RKO (cell line): ENCODE data around the gene SUSD4.
"Not testable (repeated sequence)": the region's sequence is repeated elsewhere in the genome, so short reads cannot be mapped to it uniquely, and the experiment has no call there.

Experiments used
- DNase-seq: peaks from one replicate; pipeline ENCODE4 v3.0.0-alpha.2; 2016; ENCODE audit warnings: low spot score

The SUSD4 gene

GRCh38 chr1:223251387-223251786, 112.6 kb downstream of the SUSD4 start:
- not testable (repeated sequence) for DNase-seq

GRCh38 chr1:223250632-223251015, 113.4 kb downstream of the SUSD4 start:
- DNase-seq = no peak

DNA sequence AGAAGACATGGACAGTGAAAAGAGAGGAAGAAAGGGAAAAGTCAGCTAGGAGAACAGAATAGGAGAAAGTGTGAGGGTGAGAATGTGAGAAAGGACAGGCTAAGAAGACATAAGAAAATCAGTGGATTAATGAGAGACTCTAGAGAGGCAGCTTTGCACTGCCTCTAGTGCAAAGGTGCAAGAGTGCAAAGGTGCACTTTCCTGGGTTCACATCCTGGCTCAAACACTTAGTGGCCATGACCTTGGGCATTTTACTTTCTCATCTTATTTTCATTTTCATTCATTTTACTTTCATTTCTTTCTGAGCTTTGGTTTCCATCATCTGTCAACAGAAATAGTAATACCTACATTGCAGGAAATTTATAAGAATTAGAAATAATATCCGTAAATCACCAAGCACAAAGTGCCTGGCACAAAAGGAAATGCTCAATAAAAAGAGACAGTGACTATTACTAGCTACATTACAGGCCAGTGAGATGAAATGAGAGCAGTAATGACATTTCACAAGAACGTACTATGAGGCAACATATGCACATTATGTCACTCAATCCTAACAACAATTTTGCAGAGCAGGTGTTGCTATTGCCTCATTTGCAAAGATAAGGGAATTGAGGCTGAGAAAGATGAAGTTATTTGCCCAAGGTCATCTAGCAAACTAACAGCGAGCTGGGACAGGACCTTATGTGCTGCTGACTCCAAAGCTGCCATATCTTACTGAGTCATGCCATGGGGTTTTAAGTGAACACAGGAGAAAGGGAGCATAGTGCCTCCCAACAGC, 113.9 kb downstream of the SUSD4 start:
- DNase-seq = no peak

DNA sequence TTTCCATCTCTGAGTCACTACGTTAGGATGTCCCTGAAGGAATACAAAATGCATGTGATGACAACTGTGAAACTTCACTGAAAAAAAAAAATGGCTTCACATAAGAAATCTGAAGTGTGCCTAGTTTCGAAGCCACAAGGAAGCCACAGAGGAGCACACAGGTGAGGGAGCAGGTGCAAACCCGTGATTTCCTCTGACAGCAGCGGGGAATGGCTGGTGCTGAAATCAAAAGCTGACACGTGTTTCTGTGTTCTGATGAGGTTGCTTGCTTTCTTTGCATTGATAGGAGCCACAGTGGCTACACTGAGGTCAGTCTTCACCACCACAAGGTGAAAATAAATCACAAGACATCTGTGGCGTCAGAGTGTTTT, 115.2 kb downstream of the SUSD4 start:
- no peak for DNase-seq

DNA sequence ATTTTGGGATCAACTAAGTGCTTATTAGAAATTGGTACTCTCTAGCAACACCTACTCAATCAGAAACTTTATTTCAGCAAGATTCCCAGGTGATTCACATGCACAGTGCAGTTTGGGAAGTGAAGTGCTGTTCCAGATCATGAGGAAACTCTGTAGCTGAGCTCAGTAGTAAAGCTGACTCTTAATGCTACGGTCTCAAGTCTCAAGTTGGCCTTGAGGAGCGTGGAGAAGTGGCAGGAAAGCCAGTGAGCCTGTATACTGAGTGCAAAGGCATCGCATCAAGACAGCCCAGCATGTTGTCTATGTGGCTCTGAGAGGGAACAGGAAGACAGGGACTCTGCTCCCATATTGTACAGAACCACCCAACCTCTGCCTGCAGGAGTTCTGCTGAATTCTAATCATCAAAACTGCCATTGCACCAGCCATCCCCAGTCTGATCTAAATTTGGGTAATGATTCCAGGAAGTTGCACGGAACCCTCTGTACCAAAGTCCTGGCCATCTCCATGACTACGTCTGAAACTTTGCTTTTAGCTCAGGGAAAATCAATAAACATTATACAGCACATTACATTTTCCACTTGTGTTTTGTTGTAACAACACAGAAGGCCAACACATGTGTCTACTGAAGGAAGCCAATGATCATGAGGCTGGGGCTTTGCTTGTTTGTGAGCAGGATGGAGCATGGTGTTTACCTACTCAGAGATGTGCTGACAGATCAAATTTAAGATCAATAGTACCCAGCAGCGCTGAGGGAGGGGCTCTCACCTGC, 115.8 kb downstream of the SUSD4 start:
- no peak for DNase-seq

DNA sequence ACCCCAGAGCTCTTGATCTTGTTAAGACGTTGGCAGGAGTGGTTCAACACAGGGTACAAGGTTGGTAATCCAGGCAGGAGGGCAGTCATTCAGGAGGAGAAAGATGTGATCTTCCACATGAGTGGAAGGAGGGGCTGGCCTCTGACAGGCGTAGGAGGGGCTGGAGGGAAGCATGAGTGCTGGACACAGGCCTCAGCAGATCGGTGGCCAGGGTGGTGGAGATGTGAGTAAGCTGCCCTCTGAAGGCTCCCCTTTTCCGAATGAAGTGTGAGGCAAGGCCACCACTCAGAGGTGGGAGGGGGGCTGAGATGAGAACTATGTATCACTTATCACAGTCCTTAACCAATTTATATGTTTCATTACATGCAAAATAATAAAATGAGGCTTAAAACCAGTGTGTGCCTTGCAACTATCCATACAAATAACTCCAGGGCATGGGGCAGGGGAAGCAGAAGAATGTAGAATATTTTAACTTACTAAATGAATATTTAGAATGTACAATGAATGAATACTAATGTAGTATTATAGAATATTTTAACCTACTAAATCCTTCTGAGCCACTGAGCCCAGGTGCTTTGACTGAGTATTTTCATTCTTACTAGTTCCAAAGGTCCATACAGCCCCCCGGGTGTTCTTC, 117.4 kb downstream of the SUSD4 start:
- no peak for DNase-seq

GRCh38 chr1:223245983-223246382, 118.0 kb downstream of the SUSD4 start:
- DNase-seq = no peak

DNA sequence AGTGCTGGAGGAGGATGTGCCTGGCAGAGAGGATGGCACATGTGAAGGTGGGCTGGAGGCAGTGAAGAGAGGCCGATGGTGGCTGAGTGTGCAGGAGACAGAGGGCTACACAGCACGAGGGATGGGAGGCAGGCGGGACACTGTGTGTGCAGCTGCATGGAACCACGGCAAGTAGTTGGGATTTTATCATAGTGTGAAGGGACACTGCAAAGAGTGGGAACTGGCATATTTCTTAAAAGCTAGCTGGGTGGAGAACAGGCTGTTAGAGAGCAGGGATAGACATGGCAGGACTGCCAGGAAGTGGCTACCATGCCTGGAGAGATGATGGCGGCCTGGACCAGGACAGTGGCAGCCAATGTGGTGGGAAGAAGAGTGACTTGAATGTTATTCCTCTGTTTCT, 118.6 kb downstream of the SUSD4 start:
- no peak for DNase-seq

DNA sequence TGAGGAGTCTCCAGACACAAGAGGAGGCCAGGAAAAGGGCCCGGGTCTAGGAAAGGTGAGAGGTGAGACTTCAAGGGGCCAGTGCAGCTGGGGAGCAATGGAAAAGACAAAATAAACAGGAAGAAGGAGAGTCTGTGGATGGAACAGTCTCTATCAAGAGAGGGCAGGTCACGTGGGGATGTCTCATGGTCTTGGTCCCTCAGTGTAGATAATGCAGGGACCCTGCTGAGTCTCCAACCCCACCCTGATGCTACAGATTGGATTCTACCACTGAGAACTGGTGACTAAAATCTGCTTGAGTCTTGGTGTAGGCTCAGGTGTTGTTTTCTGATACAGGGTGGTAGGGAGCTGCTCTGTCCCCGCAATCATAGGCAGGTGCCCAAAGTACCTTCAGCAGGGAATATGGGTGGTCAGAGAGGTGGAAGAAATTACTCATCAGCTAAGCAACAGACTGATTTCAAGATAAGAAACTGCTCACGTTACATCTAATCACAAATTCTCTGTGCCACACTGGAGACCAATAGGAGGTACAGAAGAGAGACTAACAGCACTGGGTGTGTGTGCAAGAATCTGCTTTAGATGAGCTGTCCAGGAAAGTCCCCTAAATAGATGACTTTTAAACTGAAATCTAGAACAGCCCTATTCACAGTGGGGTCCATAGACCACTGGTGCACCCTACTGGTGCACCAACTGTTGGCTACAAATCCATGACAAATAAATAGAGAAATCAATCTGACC, 119.4 kb downstream of the SUSD4 start:
- no peak for DNase-seq

DNA sequence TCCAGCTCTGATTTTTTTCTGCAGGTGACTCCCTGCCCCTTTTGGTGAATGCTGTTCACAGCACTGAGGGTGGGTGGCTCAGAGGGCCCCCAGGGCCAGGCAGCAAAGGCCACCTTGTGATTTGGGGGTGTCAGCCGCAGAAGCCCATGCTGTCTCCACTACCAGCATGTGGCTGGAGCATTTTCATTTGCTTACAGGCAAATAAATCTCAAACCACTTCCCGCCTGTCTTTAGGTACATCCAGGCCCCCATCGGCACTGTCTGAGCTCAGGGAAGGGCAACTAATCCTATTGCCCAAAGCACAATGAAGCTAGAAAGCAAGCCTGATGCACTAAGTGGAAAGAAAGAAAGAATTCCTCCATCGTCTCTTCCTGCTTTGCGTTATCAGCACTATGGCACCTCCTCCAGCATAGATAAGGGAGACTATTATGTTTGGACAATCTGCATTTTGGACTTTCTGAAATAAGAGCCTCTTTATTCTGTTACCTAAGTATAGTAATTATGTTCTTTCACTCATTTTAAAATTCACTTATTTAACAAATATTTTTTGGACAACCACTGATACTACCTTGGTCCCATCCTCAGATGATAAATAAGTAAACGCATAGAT, 120.4 kb downstream of the SUSD4 start:
- no peak for DNase-seq

DNA sequence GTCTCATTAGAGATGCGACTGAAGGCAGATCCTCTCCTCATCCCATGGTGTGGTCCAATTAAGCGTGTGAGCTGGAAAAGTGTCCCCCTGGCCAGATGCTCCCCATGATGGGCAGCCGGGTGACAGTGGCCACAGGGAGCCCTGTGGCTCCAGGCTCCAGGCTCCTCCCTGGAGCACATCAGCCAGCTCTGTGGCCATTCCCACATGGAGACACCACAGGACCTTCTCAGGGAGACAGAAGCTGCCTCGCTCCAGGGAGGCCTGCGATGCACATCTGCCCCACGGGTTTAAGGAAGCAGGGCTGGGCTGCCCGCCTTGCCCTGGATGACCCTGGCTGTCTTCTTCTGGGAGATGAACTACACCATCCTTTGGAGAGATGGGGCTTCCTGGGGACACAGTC, 121.0 kb downstream of the SUSD4 start:
- DNase-seq = no peak

GRCh38 chr1:223242382-223242955, 121.5 kb downstream of the SUSD4 start:
- no peak for DNase-seq

GRCh38 chr1:223240122-223240521, 123.9 kb downstream of the SUSD4 start:
- no peak for DNase-seq

DNA sequence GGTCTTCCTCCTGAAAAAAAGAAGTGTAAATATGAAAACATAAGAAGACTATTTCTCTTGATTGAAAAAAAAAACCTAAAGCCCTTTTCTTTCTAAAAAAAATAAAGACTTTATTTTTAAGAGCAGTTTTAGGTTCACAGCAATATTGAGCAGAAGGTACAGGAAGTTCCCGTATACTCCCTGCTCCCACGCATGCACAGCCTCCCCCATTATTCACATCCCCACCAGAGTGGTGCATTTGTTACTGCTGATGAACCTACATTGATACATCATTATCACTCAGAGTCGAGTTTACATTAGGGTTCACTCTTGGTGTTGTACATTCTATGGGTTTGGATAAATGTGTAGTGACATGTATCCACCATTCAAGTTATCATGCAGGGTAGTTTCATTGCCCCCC, 128.9 kb downstream of the SUSD4 start:
- no peak for DNase-seq

DNA sequence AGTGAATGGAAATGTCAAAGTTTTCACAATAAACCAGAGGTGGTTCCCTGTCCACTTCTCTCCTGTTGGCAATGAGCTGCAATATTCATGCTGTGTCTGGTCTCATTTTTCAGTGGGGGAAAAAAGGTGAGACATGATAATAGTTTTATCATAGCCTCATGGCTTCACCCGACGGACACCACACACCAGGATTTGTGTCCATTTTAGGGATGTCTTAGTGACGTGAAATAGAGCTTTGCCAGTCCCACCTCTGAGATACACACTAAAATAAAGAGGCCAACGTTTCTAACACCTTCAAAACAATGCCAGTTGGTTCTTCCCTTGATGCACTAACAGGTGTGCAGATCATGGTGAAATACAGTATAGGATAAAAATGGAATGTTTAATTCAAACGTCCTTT, 129.4 kb downstream of the SUSD4 start:
- no peak for DNase-seq

- DNase-seq = no peak
These were observed 129.8 kb downstream of the SUSD4 start for GRCh38 chr1:223234170-223234514.

GRCh38 chr1:223233410-223234169, 130.4 kb downstream of the SUSD4 start:
- peak; percentile 72 for DNase-seq

- no peak for DNase-seq
These were observed 131.0 kb downstream of the SUSD4 start for GRCh38 chr1:223233019-223233409.

- no peak for DNase-seq
These were observed 132.4 kb downstream of the SUSD4 start for GRCh38 chr1:223231581-223231980.

- DNase-seq = no peak
These were observed 132.9 kb downstream of the SUSD4 start for GRCh38 chr1:223231011-223231572.
